ENCODE measurements around the gene SV2C.

- TF ChIP-seq CTCF (IDR thresholded peaks at IDR 0.05; ENCODE audit: low read length) (no peak), EZH2 (optimal IDR thresholded peaks at IDR 0.05; ENCODE audit: low read depth, low read length) (no peak), EZH2phosphoT487 (IDR thresholded peaks at IDR 0.05; ENCODE audit: low read length) (no peak)
These were observed 174.1 kb downstream of the SV2C start for GRCh38 chr5:76257225-76257833.
